DMS153 treated with DMSO at 0.1 percent for 48 hours (cell line): ENCODE measurements around the gene CBLN2.

Experiments
- DNase-seq: peaks from one replicate; lab custom pipeline; 2025; ENCODE audit not compliant: unreplicated experiment; lab: John Stamatoyannopoulos, UW

CBLN2 gene

GRCh38 chr18:72544092-72544886 is at the start of gene CBLN2:
Gene CBLN2, minus strand, starts transcription at chr18:72544342. Its CDS starts 2,182 bp downstream, at chr18:72542160.
- DNase-seq, result peak; percentile 76

- no peak for DNase-seq
These were observed 44.2 kb upstream of the CBLN2 start for GRCh38 chr18:72588360-72588759.

GRCh38 chr18:72584787-72585186 is 40.6 kb upstream of the CBLN2 start:
- no peak for DNase-seq

GRCh38 chr18:72581976-72582375 is 37.8 kb upstream of the CBLN2 start:
- no peak for DNase-seq

- DNase-seq, result no peak
These were observed 28.8 kb upstream of the CBLN2 start for GRCh38 chr18:72572896-72573295.

GRCh38 chr18:72566290-72566689 is 22.1 kb upstream of the CBLN2 start:
- DNase-seq, result no peak

GRCh38 chr18:72555968-72556367 is 11.8 kb upstream of the CBLN2 start:
- DNase-seq, result no peak

- DNase-seq, result no peak
These were observed 11.0 kb upstream of the CBLN2 start for GRCh38 chr18:72555101-72555500.

GRCh38 chr18:72543357-72544055 is 636 bp downstream of the CBLN2 start:
- peak; percentile 48 for DNase-seq

- DNase-seq, result no peak
These were observed 1.2 kb downstream of the CBLN2 start for GRCh38 chr18:72542984-72543356.

GRCh38 chr18:72542342-72542741 is 1.8 kb downstream of the CBLN2 start:
- no peak for DNase-seq

- peak; percentile 6 for DNase-seq
These were observed 2.2 kb downstream of the CBLN2 start for GRCh38 chr18:72541871-72542332.

- no peak for DNase-seq
These were observed 4.2 kb downstream of the CBLN2 start for GRCh38 chr18:72539901-72540300.

GRCh38 chr18:72530622-72531021 is 13.5 kb downstream of the CBLN2 start:
- DNase-seq, result no peak

- no peak for DNase-seq
These were observed 39.3 kb downstream of the CBLN2 start for GRCh38 chr18:72504866-72505265.

- no peak for DNase-seq
These were observed 41.3 kb downstream of the CBLN2 start for GRCh38 chr18:72502671-72503431.

GRCh38 chr18:72492497-72492896 is 51.6 kb downstream of the CBLN2 start:
- no peak for DNase-seq
